ENCODE measurements around the gene CNTNAP4. TPM values are rescaled to one million over a fixed set of nuclear protein-coding genes. Genes with fewer than 3 reads are reported as not detected.
A peak's percentile ranks its signal among the peaks of the same experiment; 100 is the strongest.

The CNTNAP4 gene
- total RNA-seq, 1 donor from 2014 or later: not detected

DNA sequence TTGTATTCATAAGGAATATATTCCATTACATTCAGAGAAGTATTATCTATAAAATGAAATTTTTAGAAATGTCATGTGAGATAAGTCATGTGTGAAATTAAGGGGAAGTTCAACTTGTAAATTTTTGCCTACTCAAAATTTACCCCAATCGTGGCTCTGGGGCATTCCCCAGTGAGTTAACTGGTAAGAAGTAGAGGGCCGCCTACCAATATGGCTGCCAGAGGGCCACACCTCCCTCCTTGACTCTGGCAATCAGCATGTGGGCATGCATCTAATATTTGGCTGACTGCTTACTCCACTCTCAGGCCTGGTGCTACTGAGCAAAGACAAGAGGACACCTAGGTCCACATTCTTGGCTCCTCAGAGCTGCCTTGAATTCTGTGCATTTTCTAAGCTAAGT is 39.7 kb upstream of the CNTNAP4 start:
- H3K4me3 Mint-ChIP-seq (ENCODE audit: unreplicated experiment): no peak overlapping the region
- no peak for DNase-seq (ENCODE audit: extremely low spot score, unreplicated experiment)
- no peaks in the 10 kb centered on the region for H3K4me1 Mint-ChIP-seq (ENCODE audit: unreplicated experiment)
- no peaks in the 10 kb centered on the region for H3K9me3 Mint-ChIP-seq (ENCODE audit: unreplicated experiment)
- TF ChIP-seq, protein P1, sequence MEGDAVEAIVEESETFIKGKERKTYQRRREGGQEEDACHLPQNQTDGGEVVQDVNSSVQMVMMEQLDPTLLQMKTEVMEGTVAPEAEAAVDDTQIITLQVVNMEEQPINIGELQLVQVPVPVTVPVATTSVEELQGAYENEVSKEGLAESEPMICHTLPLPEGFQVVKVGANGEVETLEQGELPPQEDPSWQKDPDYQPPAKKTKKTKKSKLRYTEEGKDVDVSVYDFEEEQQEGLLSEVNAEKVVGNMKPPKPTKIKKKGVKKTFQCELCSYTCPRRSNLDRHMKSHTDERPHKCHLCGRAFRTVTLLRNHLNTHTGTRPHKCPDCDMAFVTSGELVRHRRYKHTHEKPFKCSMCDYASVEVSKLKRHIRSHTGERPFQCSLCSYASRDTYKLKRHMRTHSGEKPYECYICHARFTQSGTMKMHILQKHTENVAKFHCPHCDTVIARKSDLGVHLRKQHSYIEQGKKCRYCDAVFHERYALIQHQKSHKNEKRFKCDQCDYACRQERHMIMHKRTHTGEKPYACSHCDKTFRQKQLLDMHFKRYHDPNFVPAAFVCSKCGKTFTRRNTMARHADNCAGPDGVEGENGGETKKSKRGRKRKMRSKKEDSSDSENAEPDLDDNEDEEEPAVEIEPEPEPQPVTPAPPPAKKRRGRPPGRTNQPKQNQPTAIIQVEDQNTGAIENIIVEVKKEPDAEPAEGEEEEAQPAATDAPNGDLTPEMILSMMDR (IDR thresholded peaks at IDR 0.05): no peak
- H3K27ac Mint-ChIP-seq (ENCODE audit: unreplicated experiment): no peak overlapping the region
- no peaks in the 10 kb centered on the region for H3K27me3 Mint-ChIP-seq (ENCODE audit: unreplicated experiment)
- no peaks in the 10 kb centered on the region for H3K36me3 Mint-ChIP-seq (ENCODE audit: unreplicated experiment)

DNA sequence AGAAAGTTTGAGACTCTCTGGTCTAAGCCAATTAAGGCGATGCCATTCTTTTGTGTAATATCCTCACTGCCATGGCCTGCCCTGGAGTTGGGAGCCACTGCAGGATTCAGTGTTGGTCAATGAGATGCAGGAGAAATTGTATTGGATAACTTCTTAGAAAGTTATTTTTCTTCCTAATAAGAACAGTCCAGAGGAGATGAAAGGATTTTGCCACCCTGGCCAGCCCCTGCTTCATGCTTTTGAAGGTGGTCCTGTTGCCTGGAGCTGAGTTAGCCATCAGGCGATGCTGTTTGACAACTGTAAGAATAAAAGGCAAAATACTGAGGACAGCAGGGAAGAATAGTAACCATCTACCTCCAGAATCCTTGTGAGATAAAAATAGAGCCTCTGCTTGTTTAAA is 35.4 kb upstream of the CNTNAP4 start:
- H3K9me3 Mint-ChIP-seq (ENCODE audit: unreplicated experiment): no peaks in the 10 kb centered on the region
- H3K4me3 Mint-ChIP-seq (ENCODE audit: unreplicated experiment): no peak overlapping the region
- no peak for DNase-seq (ENCODE audit: extremely low spot score, unreplicated experiment)
- no peaks in the 10 kb centered on the region for H3K36me3 Mint-ChIP-seq (ENCODE audit: unreplicated experiment)
- H3K27ac Mint-ChIP-seq (ENCODE audit: unreplicated experiment): no peak overlapping the region
- TF ChIP-seq, protein P1 (IDR thresholded peaks at IDR 0.05): no peak
- no peaks in the 10 kb centered on the region for H3K4me1 Mint-ChIP-seq (ENCODE audit: unreplicated experiment)
- no peaks in the 10 kb centered on the region for H3K27me3 Mint-ChIP-seq (ENCODE audit: unreplicated experiment)

DNA sequence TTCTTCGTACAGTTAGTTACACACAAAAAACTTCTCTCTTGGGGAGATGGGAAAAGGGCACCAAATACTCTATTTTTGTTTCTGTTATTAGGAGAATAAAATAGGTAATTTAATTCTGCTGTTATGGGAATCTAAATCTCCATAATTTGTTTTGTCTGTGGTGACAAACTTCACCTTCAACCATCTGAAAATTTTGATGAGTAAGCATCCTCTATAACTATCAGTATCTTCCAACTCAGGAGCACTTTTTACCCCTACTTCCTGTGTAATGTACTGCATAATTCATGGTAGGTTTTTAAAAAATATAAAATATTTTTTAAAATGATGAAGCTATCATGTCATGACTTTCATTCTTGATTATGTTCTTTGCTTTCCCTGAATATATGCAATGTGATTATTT is 33.6 kb upstream of the CNTNAP4 start:
- no peak for DNase-seq (ENCODE audit: extremely low spot score, unreplicated experiment)
- Mint-ChIP-seq H3K4me3 (ENCODE audit: unreplicated experiment) (no peak overlapping the region), H3K4me1 (ENCODE audit: unreplicated experiment) (no peaks in the 10 kb centered on the region), H3K36me3 (ENCODE audit: unreplicated experiment) (no peaks in the 10 kb centered on the region), H3K27me3 (ENCODE audit: unreplicated experiment) (no peaks in the 10 kb centered on the region), H3K9me3 (ENCODE audit: unreplicated experiment) (peaks cover 9% of the 10 kb centered on the region), H3K27ac (ENCODE audit: unreplicated experiment) (no peak overlapping the region)
- TF ChIP-seq, protein P1 (IDR thresholded peaks at IDR 0.05): no peak

DNA sequence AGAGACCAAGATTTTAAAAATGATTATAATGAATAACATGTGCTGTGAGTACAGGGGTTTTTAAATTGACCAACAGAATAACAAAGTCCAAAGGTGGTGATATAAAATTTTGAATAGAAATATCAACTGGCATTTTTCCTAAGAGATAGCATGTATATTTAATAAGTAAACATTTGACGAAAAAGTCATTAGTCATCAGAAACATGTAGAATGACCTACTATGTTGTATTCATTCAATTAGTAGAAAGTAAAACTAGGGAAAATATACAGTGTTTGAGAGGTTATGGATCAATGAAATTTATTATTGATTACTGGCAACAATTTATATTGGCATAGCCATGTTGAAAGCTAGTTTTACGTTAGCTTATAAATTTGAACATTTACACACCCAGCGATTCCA is 30.6 kb upstream of the CNTNAP4 start:
- DNase-seq (ENCODE audit: extremely low spot score, unreplicated experiment): no peak
- Mint-ChIP-seq H3K4me1 (ENCODE audit: unreplicated experiment) (no peaks in the 10 kb centered on the region), H3K27ac (ENCODE audit: unreplicated experiment) (no peak overlapping the region), H3K9me3 (ENCODE audit: unreplicated experiment) (peaks cover 12% of the 10 kb centered on the region), H3K4me3 (ENCODE audit: unreplicated experiment) (no peak overlapping the region), H3K36me3 (ENCODE audit: unreplicated experiment) (no peaks in the 10 kb centered on the region), H3K27me3 (ENCODE audit: unreplicated experiment) (no peaks in the 10 kb centered on the region)
- TF ChIP-seq, protein P1 (IDR thresholded peaks at IDR 0.05): no peak

DNA sequence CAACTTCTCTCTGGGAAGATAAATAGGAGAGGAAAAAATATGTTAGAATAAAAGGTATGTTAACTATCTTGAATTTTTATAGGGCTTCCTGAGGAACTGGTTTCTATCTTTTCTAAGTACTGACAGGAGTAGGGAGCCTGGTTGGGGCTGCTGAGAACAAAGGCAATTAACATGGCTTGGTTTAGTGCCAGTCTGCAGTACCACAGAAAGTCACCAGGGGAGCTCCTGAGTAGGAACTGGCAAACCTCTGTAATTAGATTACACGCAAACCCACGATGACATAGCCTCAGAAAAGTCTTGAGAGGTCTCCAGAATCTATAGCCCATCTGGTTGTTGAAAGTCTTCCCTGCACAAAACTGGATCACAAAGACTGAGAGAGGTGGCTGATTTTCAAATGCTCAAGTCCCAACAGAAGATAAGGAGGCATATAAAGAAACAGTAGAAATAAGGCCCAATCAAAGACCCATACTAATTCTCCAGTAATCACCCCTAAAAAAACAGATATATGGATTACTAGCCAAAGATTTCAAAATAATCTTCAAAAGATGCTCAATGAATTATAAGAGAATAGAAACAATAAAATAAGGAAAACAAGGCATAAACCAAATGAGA is 11.7 kb upstream of the CNTNAP4 start:
- H3K36me3 Mint-ChIP-seq (ENCODE audit: unreplicated experiment): no peaks in the 10 kb centered on the region
- no peaks in the 10 kb centered on the region for H3K4me1 Mint-ChIP-seq (ENCODE audit: unreplicated experiment)
- H3K9me3 Mint-ChIP-seq (ENCODE audit: unreplicated experiment): peaks cover 14% of the 10 kb centered on the region
- no peak overlapping the region for H3K4me3 Mint-ChIP-seq (ENCODE audit: unreplicated experiment)
- H3K27me3 Mint-ChIP-seq (ENCODE audit: unreplicated experiment): peaks cover 2% of the 10 kb centered on the region
- DNase-seq (ENCODE audit: extremely low spot score, unreplicated experiment): no peak
- H3K27ac Mint-ChIP-seq (ENCODE audit: unreplicated experiment): no peak overlapping the region
- TF ChIP-seq, protein P1 (IDR thresholded peaks at IDR 0.05): peak; percentile 39
